DND-41 (cell line): ENCODE results near the gene TSEN2.

ENCODE experiments used
- ATAC-seq: fragments of 200-7000 bp; cut with Tn5 transposase; 3 replicates; pipeline ENCODE4 v1.9.1; 2021; ENCODE audit warnings: low read depth; ENCODE audit not compliant: insufficient read depth
- DNase-seq: peaks from one replicate; pipeline ENCODE4 v3.0.0-alpha.2; 2020
- H2AFZ ChIP-seq: 2 replicates; pipeline ENCODE4 v1.6.0; 2012; ENCODE audit warnings: low read depth, low read length
- H3K27ac ChIP-seq: 2 replicates; pipeline ENCODE4 v1.5.1; 2012; ENCODE audit warnings: low read length, inconsistent platforms
- H3K27me3 ChIP-seq: fragments of 200-600 bp; sonication (generic); 2 replicates; pipeline ENCODE4 v1.6.0; 2012; ENCODE audit warnings: low read length, mild to moderate bottlenecking, inconsistent platforms; ENCODE audit not compliant: insufficient read depth, poor library complexity
- H3K36me3 ChIP-seq: 2 replicates; pipeline ENCODE4 v1.5.1; 2012; ENCODE audit warnings: low read length, inconsistent platforms; ENCODE audit not compliant: insufficient read depth
- H3K4me1 ChIP-seq: 2 replicates; pipeline ENCODE4 v1.5.1; 2012; ENCODE audit warnings: mild to moderate bottlenecking, low read length; ENCODE audit not compliant: insufficient read depth
- H3K4me2 ChIP-seq: 2 replicates; pipeline ENCODE4 v1.6.0; 2012; ENCODE audit warnings: mild to moderate bottlenecking, moderate library complexity, low read length, inconsistent platforms; ENCODE audit not compliant: insufficient read depth
- H3K4me3 ChIP-seq, 2 experiments: fragments of 200-600 bp in 1 of 2; shearing (Covaris generic) in 1 of 2; 2 replicates each; pipeline ENCODE4 v1.5.1; 2012 to 2016; ENCODE audit warnings: inconsistent platforms in 2 of 2, low read length in 2 of 2, mild to moderate bottlenecking in 2 of 2, low read depth in 1 of 2, moderate library complexity in 1 of 2
- H3K79me2 ChIP-seq: 2 replicates; pipeline ENCODE4 v1.6.0; 2012; ENCODE audit warnings: low read length, inconsistent platforms; ENCODE audit not compliant: insufficient read depth
- H3K9ac ChIP-seq: 2 replicates; pipeline ENCODE4 v1.6.0; 2012; ENCODE audit warnings: low read depth, mild to moderate bottlenecking, inconsistent platforms, low read length, moderate library complexity
- H3K9me3 ChIP-seq: 2 replicates; pipeline ENCODE4 v1.5.1; 2012; ENCODE audit warnings: low read length, moderate library complexity, mild to moderate bottlenecking, inconsistent platforms; ENCODE audit not compliant: insufficient read depth, severe bottlenecking
- H4K20me1 ChIP-seq: 2 replicates; pipeline ENCODE4 v1.6.0; 2012; ENCODE audit warnings: low read length; ENCODE audit not compliant: insufficient read depth
- CTCF ChIP-seq: IDR thresholded peaks from 2 replicates; pipeline ENCODE4 v1.5.1; 2012; ENCODE audit warnings: borderline replicate concordance, low read length, moderate library complexity, mild to moderate bottlenecking; ENCODE audit not compliant: poor library complexity, severe bottlenecking; ENCODE audit errors: extremely low read depth
- EZH2 ChIP-seq: IDR thresholded peaks from 3 replicates; pipeline ENCODE4 v1.6.1; 2012; ENCODE audit warnings: borderline replicate concordance, low read depth, mild to moderate bottlenecking, moderate library complexity, low read length, inconsistent platforms; ENCODE audit not compliant: severe bottlenecking

TSEN2 gene

GRCh38 chr3:12559520-12559919 lies 75.2 kb downstream of the TSEN2 start:
- peaks cover 74% of the 10 kb centered on the region for H3K79me2 ChIP-seq
- DNase-seq (no peak), ATAC-seq (no peak)
- H3K9me3 ChIP-seq = no peaks in the 10 kb centered on the region
- H3K4me2 ChIP-seq = peak overlapping the region; percentile 76
- H3K36me3 ChIP-seq = no peaks in the 10 kb centered on the region; the same call in 1 of the 2 replicates
- H3K9ac ChIP-seq = peak overlapping the region; percentile 17; the same call in 1 of the 2 replicates
- peaks cover 37% of the 10 kb centered on the region for H3K4me1 ChIP-seq
- H3K27ac ChIP-seq = no peak overlapping the region
- H3K27me3 ChIP-seq = no peaks in the 10 kb centered on the region
- no peak overlapping the region for H3K4me3 ChIP-seq
- TF ChIP-seq EZH2 = no peak
- TF ChIP-seq CTCF = no peak
- H2AFZ ChIP-seq = no peak overlapping the region
- peaks cover 44% of the 10 kb centered on the region; the same call in 1 of the 2 replicates for H4K20me1 ChIP-seq

GRCh38 chr3:12560505-12561190 lies 76.4 kb downstream of the TSEN2 start:
- TF ChIP-seq EZH2 = no peak
- TF ChIP-seq CTCF = no peak
- DNase-seq = no peak
- no peak for ATAC-seq
- Histone ChIP-seq H3K79me2 (peaks cover 85% of the 10 kb centered on the region), H3K9me3 (peaks cover 1% of the 10 kb centered on the region), H3K9ac (no peak overlapping the region), H3K4me1 (peaks cover 34% of the 10 kb centered on the region), H3K4me2 (peak overlapping the region; percentile 76; the same call in 1 of the 2 replicates), H3K4me3 (no peak overlapping the region), H3K36me3 (no peaks in the 10 kb centered on the region; the same call in 1 of the 2 replicates), H2AFZ (no peak overlapping the region), H3K27ac (no peak overlapping the region), H3K27me3 (no peaks in the 10 kb centered on the region), H4K20me1 (peaks cover 44% of the 10 kb centered on the region; the same call in 1 of the 2 replicates)

GRCh38 chr3:12561397-12561796 lies 77.1 kb downstream of the TSEN2 start:
- TF ChIP-seq EZH2 (no peak), CTCF (no peak)
- DNase-seq (no peak), ATAC-seq (no peak)
- Histone ChIP-seq H3K4me1 (peaks cover 26% of the 10 kb centered on the region), H4K20me1 (peaks cover 44% of the 10 kb centered on the region; the same call in 1 of the 2 replicates), H3K27me3 (no peaks in the 10 kb centered on the region), H3K9me3 (peaks cover 6% of the 10 kb centered on the region), H3K27ac (no peak overlapping the region), H3K36me3 (no peaks in the 10 kb centered on the region; the same call in none of the 2 replicates), H3K9ac (no peak overlapping the region), H3K79me2 (peaks cover 93% of the 10 kb centered on the region), H2AFZ (no peak overlapping the region), H3K4me3 (no peak overlapping the region), H3K4me2 (no peak overlapping the region)
